Transverse colon (tissue), 4 donors: Measurements from ENCODE around the gene ASIC2. TPM values are rescaled to one million over a fixed set of nuclear protein-coding genes. Genes with fewer than 3 reads are reported as not detected.

ENCODE experiments used
- DNase-seq: peaks from one replicate; pipeline ENCODE4 v3.0.0-alpha.2; 2019
- H3K27ac ChIP-seq, 4 donors: fragments of 200-600 bp; sonication (generic); 2 replicates each; pipeline ENCODE4 v1.5.1; 2016 to 2018; ENCODE audit warnings: inconsistent platforms in 4 of 4
- H3K27me3 ChIP-seq: fragments of 200-600 bp; sonication (generic); 2 replicates; pipeline ENCODE4 v1.5.1; 2017; ENCODE audit warnings: inconsistent platforms
- H3K36me3 ChIP-seq, 4 donors: fragments of 200-600 bp; sonication (generic); 2 replicates each; pipeline ENCODE4 v1.5.1; 2017 to 2019; ENCODE audit warnings: inconsistent platforms in 4 of 4
- H3K4me1 ChIP-seq, 4 donors: fragments of 200-600 bp; sonication (generic); 2 replicates each; pipeline ENCODE4 v1.5.1; 2017 to 2020; ENCODE audit warnings: inconsistent platforms in 4 of 4
- H3K4me3 ChIP-seq, 4 donors: fragments of 200-600 bp; sonication (generic); 1 replicate in 1 of 4; 2 replicates in 3 of 4; pipeline versions ENCODE4 v1.5.1 to v1.6.1; 2017 to 2019; ENCODE audit warnings: inconsistent platforms in 4 of 4
- H3K9me3 ChIP-seq, 2 donors: fragments of 200-600 bp; sonication (generic); 2 replicates each; pipeline ENCODE4 v1.5.1; 2017 to 2019; ENCODE audit warnings: inconsistent platforms in 2 of 2
- CTCF ChIP-seq, 5 experiments: fragments of 200-600 bp in 3 of 5; fragments of 450-650 bp in 2 of 5; sonication (generic) in 3 of 5; IDR thresholded peaks; 1 replicate in 2 of 5; 2 replicates in 3 of 5; pipeline ENCODE4 v1.5.1; 2016 to 2017; ENCODE audit warnings: antibody characterized with exemption in 5 of 5, inconsistent platforms in 3 of 5, mild to moderate bottlenecking in 2 of 5, moderate library complexity in 1 of 5
- EP300 ChIP-seq: sonication (generic); formaldehyde crosslinking; IDR thresholded peaks from one replicate; pipeline ENCODE4 v1.6.1; 2017; ENCODE audit warnings: antibody characterized with exemption, low read depth
- POLR2A ChIP-seq: fragments of 450-650 bp; IDR thresholded peaks from one replicate; pipeline ENCODE4 v1.6.1; 2016; ENCODE audit warnings: antibody characterized with exemption, mild to moderate bottlenecking, moderate library complexity
- POLR2AphosphoS5 ChIP-seq, 3 donors: sonication (generic); formaldehyde crosslinking; IDR thresholded peaks; one replicate each; pipeline ENCODE4 v1.6.1; 2016; ENCODE audit warnings: antibody characterized with exemption in 3 of 3
- WGBS, 2 donors: methylation state at CpG; one replicate each; pipeline ENCODE4 v1.1.5; 2018; ENCODE audit warnings: low coverage in 1 of 2; 5-methylcytosine and 5-hydroxymethylcytosine counted together
- in situ Hi-C, 4 donors: fragments of 200-750 bp; cut with MboI; loops; one replicate each; pipeline versions ENCODE4 v1.15.0 to v1.15.1; 2017; ENCODE audit warnings: low sequenced_read_pairs in 3 of 4, low pct_ligation_motif_present in 1 of 4, low pct_unique_long_range_greater_than_20kb in 1 of 4
- intact Hi-C: fragments of 100-400 bp; cut with DNase I; formaldehyde crosslinking; loops from one replicate; pipeline ENCODE4 v1.15.1; 2023; ENCODE audit warnings: low total_unique reads
- total RNA-seq, 4 donors: library from RNA; depleted of rRNA; stranded (reverse); fragments of >200 nt; gene quantifications; one replicate each; pipeline ENCODE4 v1.1.0, GENCODE V29; 2016

ASIC2 gene
- total RNA-seq, 4 donors from 2014 or later: 0.16 to 0.55 TPM; not detected in 2

- Histone ChIP-seq H3K4me1 (no peaks in the 10 kb centered on the region), H3K4me3 (no peak overlapping the region), H3K27me3 (peaks cover 31% of the 10 kb centered on the region), H3K36me3 (no peaks in the 10 kb centered on the region), H3K9me3 (no peaks in the 10 kb centered on the region), H3K27ac (no peak overlapping the region)
- 27 to 33% methylated on average over 1 to 2 of the region's 2 CpGs for WGBS, 2 donors
- in situ Hi-C loops (no loop called here), intact Hi-C loops (no loop called here)
- TF ChIP-seq POLR2A: no peak
- TF ChIP-seq POLR2AphosphoS5 (IDR thresholded peaks at IDR 0.05): no peak
- TF ChIP-seq EP300: no peak
- TF ChIP-seq CTCF (IDR thresholded peaks at IDR 0.05): no peak
- no peak for DNase-seq
Observed at GRCh38 chr17:33310296-33310695, 17.2 kb upstream of the ASIC2 start.

DNA sequence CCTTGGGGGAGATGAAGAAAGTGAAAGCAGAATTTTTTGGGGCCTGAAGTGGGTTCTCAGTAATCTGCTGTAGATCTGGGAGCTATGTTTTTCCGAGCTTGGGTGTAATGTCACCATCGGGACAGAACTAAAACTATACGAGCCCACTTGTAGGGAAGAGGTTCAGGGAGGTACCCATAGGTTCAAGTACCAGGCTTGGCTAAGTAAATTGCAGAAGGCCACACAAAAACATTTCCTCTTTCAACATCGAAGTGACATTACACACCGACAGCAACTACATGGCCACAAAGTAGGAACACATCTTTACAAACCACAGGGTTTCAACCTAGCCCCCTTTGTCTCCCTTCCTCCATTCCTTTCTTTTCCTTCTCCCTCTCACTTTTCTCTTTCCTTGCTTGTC, 10.2 kb upstream of the ASIC2 start:
- H3K4me3 ChIP-seq: no peak overlapping the region
- TF ChIP-seq EP300 (no peak), POLR2A (no peak), CTCF (IDR thresholded peaks at IDR 0.05) (no peak), POLR2AphosphoS5 (IDR thresholded peaks at IDR 0.05) (no peak)
- H3K4me1 ChIP-seq: no peaks in the 10 kb centered on the region
- H3K36me3 ChIP-seq: no peaks in the 10 kb centered on the region
- intact Hi-C loops: no loop called here
- no peak for DNase-seq
- H3K27me3 ChIP-seq: peaks cover 14% of the 10 kb centered on the region
- in situ Hi-C loops: no loop called here
- H3K9me3 ChIP-seq: no peaks in the 10 kb centered on the region
- WGBS, 2 donors: 68 to 71% methylated on average over 4 to 5 of the region's 5 CpGs
- H3K27ac ChIP-seq: no peak overlapping the region

- peaks cover 13% of the 10 kb centered on the region for H3K27me3 ChIP-seq
- no peak overlapping the region for H3K4me3 ChIP-seq
- no peaks in the 10 kb centered on the region for H3K4me1 ChIP-seq
- no peaks in the 10 kb centered on the region for H3K9me3 ChIP-seq
- intact Hi-C loops (no loop called here), in situ Hi-C loops (no loop called here)
- DNase-seq: no peak
- TF ChIP-seq POLR2AphosphoS5 (IDR thresholded peaks at IDR 0.05): no peak
- no peak for TF ChIP-seq CTCF (IDR thresholded peaks at IDR 0.05)
- no peak for TF ChIP-seq EP300
- TF ChIP-seq POLR2A: no peak
- H3K36me3 ChIP-seq: no peaks in the 10 kb centered on the region
- no peak overlapping the region for H3K27ac ChIP-seq
Observed at GRCh38 chr17:33302394-33302793, 9.3 kb upstream of the ASIC2 start.

- H3K4me1 ChIP-seq: no peaks in the 10 kb centered on the region
- no peak for TF ChIP-seq POLR2AphosphoS5 (IDR thresholded peaks at IDR 0.05)
- no peak for TF ChIP-seq POLR2A
- no peak for TF ChIP-seq EP300
- no peak for TF ChIP-seq CTCF (IDR thresholded peaks at IDR 0.05)
- peaks cover 14% of the 10 kb centered on the region for H3K27me3 ChIP-seq
- H3K27ac ChIP-seq: no peak overlapping the region
- intact Hi-C loops (no loop called here), in situ Hi-C loops (no loop called here)
- no peaks in the 10 kb centered on the region for H3K9me3 ChIP-seq
- no peak for DNase-seq
- H3K36me3 ChIP-seq: no peaks in the 10 kb centered on the region
- no peak overlapping the region for H3K4me3 ChIP-seq
Observed at GRCh38 chr17:33300241-33300640, 7.1 kb upstream of the ASIC2 start.
